HCEC 1CT (cell line): ENCODE data around the gene GCAT.
A peak's percentile ranks its signal among the peaks of the same experiment; 100 is the strongest.

ENCODE experiments used
- DNase-seq: peaks from one replicate; pipeline ENCODE4 v3.0.0-alpha.2; 2017

The GCAT gene

GRCh38 chr22:37846433-37846832 lies 38.7 kb downstream of the GCAT start:
- no peak for DNase-seq

DNA sequence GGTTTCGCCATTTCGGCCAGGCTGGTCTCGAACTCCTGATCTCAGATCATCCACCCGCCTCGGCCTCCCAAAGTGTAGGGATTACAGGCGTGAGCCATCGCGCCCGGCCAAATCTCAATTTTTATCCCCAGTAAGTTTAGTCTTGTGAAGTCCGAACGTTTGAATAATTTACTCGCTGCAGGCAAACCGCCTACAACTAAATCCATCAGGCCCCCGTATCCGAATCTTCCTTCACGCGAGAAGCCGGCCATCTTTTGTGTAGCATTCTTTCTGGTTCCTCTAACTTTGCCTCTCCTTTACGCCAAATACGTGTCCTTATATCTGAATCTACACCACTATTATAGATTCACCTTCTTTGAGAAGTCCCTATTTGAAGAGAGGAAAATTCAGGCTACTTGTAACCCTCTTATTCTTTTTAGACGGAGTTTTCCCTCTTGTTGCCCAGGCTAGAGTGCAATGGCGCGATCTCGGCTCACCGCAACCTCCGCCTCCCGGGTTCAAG lies 40.9 kb downstream of the GCAT start:
- no peak for DNase-seq

DNA sequence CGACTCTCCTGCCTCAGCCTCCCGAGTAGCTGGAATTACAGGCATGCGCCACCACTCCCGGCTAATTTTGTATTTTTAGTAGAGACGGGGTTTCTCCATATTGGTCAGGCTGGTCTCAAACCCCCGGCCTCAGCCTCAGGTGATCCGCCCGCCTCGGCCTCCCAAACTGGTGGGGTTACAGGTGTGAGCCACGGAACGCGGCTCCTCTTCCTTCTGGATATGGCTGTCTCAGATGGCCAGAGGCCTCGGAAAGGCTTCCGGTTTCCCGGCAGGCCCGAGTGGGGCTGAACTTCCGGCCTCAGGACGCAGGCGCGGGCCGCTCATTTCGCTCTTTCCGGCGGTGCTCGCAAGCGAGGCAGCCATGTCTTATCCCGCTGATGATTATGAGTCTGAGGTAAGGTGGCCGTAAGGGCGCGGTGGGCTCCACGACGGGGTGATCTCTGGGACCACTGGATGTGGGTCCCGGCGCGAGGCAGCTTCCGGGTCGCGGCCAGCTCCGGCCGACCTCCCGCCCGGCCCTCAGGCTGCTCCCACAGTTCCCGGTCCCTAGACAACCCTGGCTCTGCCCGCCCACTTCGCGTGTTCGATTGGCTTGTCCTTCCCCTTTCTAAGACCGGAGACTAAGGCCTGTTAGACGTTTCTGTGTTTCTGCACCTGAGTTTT lies 41.5 kb downstream of the GCAT start, which contains the start of gene EIF3L:
Gene EIF3L (plus strand): TSS at position 331 of the 663 bp plus-strand sequence. CDS start 31 bp downstream, at position 362.
- DNase-seq, result peak; percentile 85

DNA sequence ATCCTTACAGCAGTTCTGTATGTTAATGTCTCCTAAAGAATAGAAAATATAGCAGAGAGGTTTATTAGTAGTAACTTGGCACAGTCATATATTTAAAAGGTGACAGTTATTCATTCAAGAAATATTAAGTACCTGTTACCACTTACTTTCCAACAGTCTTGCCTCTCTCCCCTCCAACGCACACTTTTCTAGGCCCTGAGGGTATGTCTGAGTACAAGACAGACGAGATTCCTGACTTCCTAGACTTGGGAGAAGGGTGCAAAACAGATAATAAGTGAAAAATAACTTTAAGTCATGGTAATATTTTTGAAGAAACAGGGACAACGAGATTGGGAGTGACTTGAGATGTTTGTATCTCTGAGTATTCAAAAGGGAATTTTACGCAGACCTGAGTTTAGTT lies 43.1 kb downstream of the GCAT start:
- DNase-seq, result no peak

- no peak for DNase-seq
Observed at GRCh38 chr22:37852418-37852817, 44.7 kb downstream of the GCAT start.

- DNase-seq, result no peak
Observed at GRCh38 chr22:37854946-37855345, 47.2 kb downstream of the GCAT start.

DNA sequence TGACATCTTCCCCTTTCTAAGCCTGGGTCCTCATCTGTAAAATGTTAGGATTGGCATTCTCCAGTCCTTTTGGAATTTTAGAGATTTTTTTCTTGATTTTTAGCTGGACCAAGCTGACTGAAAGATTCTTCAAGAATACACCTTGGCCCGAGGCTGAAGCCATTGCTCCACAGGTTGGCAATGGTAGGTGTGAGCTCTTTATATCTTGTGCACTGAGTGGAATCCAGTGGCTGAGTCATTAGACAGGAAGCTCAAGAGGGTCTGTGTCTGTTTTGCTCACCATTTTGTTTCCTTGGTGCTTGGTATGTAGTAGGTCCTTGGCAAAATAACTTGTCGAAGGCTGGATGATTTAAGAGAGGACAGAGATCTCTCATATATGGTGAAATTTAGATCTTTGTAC lies 47.7 kb downstream of the GCAT start:
- DNase-seq, result no peak

DNA sequence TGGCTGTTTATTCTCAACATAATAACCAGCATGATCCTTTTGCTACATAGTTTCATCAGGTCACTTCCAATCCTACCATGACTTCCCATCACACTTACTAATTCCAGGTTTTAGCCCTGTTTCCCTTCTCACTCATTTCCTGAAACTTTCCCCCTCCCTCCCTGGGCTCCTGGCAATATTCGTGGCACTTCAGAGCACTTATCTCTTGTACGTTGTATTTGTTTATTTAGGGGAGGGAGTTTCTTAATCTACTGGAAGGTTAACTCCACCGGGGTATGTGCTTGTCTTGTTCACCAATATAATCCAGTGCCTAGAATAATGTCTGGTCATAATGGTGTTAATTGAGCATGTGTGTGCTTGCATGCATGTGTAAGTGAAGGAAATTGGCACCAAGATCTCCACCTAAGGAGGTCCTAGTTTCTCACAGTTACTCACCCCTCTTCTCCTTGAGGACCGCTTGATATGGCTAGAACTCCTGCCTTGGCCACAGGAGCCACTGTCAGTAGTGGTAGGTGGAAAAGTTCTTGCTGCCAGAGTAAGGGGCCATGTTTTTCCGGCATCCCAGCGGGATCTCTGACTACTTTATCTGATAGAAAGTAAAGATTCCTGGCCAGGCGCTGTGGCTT lies 53.2 kb downstream of the GCAT start:
- no peak for DNase-seq

GRCh38 chr22:37862570-37863325 lies 55.0 kb downstream of the GCAT start:
- DNase-seq, result no peak

- DNase-seq, result no peak
Observed at GRCh38 chr22:37865510-37865909, 57.8 kb downstream of the GCAT start.
